ENCODE data around the gene ADPRHL1. TPM values are rescaled to one million over a fixed set of nuclear protein-coding genes. Genes with fewer than 3 reads are reported as not detected.
"Not testable (repeated sequence)": the region's sequence is repeated elsewhere in the genome, so short reads cannot be mapped to it uniquely, and the experiment has no call there.

ADPRHL1 gene
- total RNA-seq, 1 donor = 2.4 TPM

DNA sequence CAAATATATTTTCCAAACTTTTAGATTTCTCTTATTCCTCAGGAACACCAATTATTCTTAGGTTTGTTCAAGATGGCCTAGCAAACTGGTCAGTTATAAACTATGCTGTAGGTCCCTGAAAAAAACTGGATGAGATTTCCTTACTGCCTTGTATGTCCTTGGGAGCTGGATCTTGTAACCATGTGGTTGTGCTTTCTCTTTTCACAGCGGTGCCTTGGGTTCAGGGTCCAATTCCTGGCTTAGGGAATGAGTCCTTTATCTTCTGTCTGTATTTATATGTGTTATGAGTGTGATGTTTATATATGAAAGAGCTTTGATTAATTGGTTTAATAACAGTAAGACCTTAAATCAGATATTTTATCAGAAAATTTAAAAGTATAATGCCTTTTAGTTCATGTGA lies 65.9 kb downstream of the ADPRHL1 start:
- DNase-seq (ENCODE audit: low read depth) = no peak
- H3K4me3 ChIP-seq (ENCODE audit: low read depth, low read length) = no peak overlapping the region
- TF ChIP-seq, protein P1, sequence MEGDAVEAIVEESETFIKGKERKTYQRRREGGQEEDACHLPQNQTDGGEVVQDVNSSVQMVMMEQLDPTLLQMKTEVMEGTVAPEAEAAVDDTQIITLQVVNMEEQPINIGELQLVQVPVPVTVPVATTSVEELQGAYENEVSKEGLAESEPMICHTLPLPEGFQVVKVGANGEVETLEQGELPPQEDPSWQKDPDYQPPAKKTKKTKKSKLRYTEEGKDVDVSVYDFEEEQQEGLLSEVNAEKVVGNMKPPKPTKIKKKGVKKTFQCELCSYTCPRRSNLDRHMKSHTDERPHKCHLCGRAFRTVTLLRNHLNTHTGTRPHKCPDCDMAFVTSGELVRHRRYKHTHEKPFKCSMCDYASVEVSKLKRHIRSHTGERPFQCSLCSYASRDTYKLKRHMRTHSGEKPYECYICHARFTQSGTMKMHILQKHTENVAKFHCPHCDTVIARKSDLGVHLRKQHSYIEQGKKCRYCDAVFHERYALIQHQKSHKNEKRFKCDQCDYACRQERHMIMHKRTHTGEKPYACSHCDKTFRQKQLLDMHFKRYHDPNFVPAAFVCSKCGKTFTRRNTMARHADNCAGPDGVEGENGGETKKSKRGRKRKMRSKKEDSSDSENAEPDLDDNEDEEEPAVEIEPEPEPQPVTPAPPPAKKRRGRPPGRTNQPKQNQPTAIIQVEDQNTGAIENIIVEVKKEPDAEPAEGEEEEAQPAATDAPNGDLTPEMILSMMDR (IDR thresholded peaks at IDR 0.05; ENCODE audit: insufficient read depth, low read length) = no peak

DNA sequence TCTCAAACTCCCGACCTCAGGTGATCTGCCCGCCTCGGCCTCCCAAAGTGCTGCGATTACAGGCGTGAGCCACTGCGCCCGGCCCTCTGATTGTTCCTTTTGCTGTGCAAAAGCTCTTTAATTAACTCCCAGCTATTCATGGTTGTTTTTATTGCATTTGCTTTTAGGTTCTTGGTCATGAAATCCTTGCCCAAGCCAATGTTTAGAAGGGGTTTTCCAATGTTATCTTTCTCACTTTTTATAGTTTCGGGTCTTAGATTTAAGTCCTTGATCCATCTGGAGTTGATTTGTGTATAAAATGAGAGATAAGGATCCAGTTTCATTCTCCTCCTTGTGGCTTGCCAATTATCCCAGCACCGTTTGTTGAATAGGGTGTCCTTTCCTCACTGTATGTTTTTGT lies 70.2 kb downstream of the ADPRHL1 start:
- no peak overlapping the region for H3K4me3 ChIP-seq (ENCODE audit: low read depth, low read length)
- DNase-seq (ENCODE audit: low read depth) = no peak
- TF ChIP-seq, protein P1 (IDR thresholded peaks at IDR 0.05; ENCODE audit: insufficient read depth, low read length) = no peak

DNA sequence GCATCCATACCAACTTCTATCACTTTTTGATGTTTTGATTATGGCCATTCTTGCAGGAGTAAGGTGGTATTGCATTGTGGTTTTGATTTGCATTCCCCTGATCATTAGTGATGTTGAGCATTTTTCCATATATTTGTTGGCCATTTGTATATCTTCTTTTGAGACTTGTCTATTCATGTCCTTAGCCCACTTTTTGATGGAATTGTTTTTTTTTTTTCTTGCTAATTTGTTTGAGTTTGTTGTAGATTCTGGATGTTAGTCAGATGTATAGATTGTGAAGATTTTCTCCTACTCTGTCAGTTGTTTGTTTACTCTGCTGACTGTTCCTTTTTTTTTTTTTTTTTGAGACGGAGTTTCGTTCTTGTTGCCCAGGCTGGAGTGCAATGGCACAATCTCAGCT lies 70.7 kb downstream of the ADPRHL1 start:
- not testable (repeated sequence) for DNase-seq (ENCODE audit: low read depth); H3K4me3 ChIP-seq (ENCODE audit: low read depth, low read length)

DNA sequence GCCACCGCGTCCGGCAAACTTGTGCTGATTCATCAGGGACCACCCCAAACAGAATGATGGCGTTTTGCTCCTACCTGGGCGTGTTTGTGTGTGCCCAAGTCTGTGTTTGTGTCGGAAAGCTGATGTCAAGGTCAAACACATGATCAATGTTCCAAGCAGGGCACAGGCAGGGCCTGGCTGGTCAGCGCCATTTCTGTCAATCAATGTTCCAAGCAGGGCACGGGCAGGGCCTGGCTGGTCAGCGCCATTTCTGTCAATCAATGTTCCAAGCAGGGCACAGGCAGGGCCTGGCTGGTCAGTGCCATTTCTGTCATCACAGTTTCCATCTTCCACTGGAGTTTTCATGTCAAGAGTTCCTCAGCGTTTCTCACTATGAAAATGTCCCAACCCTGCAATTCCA lies 74.5 kb downstream of the ADPRHL1 start:
- TF ChIP-seq, protein P1 (IDR thresholded peaks at IDR 0.05; ENCODE audit: insufficient read depth, low read length) = no peak
- no peak for DNase-seq (ENCODE audit: low read depth)

DNA sequence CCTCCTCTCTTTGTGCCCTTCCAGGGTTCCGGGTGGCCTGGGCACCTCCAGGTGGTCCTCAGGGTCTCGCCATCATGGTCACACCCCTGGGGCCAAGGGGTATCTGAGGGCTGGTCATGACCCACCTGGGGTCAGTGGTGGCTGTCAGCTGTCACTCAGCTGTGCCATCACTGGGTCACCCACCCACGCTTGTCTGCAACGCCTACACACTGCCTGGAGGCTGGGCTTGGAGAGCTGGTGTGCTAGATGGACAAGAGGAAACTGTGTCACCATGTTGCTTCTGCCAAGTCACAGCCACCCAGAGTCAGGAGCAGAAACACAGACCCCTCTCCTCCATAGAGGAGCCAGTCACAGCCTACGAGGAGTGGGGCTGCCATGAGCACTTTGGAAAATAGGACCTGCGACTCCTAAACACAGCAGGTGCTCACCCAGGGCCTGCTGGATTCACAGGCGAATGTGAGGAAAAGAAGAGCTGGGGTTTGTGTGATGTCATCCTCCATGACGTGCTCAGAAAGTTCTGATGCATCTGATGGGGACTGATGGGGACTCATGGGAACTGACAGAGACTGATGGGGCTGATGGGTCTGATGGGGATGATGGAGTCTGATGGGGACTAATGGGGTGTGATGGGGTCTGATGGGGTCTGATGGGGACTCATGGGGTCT lies 78.6 kb downstream of the ADPRHL1 start:
- H3K4me3 ChIP-seq (ENCODE audit: low read depth, low read length) = no peak overlapping the region
- TF ChIP-seq, protein P1 (IDR thresholded peaks at IDR 0.05; ENCODE audit: insufficient read depth, low read length) = no peak
- no peak for DNase-seq (ENCODE audit: low read depth)

More for the DNA sequence above, 74.5 kb downstream of the ADPRHL1 start:
- no peak overlapping the region for H3K4me3 ChIP-seq (ENCODE audit: low read depth, low read length)

DNA sequence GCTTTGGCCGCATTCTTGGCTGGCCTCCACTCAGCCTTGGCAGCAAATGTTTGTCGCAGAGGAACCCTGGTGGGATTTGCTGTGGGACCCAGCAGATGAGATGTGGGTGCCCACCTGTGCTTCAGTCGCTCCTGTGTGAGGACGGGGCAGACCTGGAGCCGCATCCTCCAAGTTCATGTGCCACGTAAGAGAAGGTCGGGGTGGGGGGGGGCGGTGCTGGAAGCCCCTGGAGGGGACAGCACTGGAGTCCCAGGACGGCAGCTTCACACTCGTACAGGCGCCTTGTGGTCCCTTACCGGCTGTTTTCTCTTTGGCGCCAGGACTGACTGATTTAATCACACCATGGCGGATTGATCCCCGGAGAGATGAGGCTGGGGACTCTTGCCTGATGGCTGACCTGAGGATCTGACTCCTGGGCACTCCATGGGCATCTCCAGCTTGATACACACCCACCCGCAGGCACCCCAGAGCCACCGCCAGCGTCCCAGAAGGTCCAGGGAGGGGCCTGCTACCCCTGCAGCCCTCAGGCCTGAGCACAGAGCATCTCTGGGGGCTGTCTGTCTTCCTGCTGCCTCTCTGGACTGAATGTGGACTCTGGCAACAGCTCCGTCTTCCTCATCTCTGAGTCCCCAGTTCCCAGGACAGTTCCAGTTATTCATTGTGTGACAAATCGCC lies 79.3 kb downstream of the ADPRHL1 start:
- H3K4me3 ChIP-seq (ENCODE audit: low read depth, low read length) = no peak overlapping the region
- no peak for DNase-seq (ENCODE audit: low read depth)
- TF ChIP-seq, protein P1 (IDR thresholded peaks at IDR 0.05; ENCODE audit: insufficient read depth, low read length) = no peak

DNA sequence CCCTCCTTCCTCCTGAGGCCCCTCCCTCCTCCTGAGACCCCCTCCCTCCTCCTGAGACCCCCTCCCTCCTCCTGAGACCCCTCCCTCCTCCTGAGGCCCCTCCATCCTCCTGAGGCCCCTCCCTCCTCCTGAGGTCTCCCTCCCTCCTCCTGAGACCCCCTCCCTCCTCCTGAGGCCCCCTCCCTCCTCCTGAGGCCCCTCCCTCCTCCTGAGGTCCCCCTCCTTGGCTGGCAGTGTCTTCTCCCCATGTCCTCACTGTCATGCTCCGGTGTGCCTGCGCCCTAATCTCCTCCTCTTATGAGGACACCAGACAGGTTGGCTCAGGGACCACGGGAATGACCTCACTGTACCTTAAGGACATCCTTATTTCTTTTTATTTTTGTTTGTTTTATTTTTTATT lies 81.6 kb downstream of the ADPRHL1 start:
- DNase-seq (ENCODE audit: low read depth); H3K4me3 ChIP-seq (ENCODE audit: low read depth, low read length): not testable (repeated sequence)

DNA sequence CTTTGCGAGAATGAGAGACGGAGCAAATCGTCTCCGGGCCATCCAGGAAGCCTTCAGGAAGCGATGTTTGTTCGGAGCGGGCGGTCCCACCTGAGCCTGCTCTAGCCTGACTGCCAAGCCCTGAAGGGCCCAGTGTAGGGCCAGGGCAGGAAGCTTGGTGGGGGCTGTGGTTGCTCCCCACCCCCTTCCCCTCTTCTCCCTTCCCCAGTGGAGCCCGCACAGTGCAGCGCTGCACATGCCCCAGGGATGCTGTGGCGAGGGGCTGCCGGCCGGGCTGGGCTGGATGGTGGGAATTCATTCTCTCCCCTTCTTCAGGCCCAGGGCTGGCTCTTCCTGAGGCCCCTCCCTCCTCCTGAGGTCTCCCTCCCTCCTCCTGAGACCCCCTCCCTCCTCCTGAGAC lies 82.2 kb downstream of the ADPRHL1 start:
- TF ChIP-seq, protein P1 (IDR thresholded peaks at IDR 0.05; ENCODE audit: insufficient read depth, low read length) = no peak
- no peak for DNase-seq (ENCODE audit: low read depth)
- no peak overlapping the region for H3K4me3 ChIP-seq (ENCODE audit: low read depth, low read length)

All from fibroblast of the aortic adventitia (primary cell).